C4-2B (cell line): Measurements from ENCODE around the gene SETBP1.

Experiments
- H3K27ac ChIP-seq: fragments of 450-650 bp; 2 replicates; pipeline ENCODE4 v1.5.1; 2017
- CTCF ChIP-seq: fragments of 450-650 bp; conservative IDR thresholded peaks from 2 replicates; pipeline ENCODE4 v1.5.1; 2017; ENCODE audit warnings: mild to moderate bottlenecking
- ZFX ChIP-seq: fragments of 450-650 bp; IDR thresholded peaks from 2 replicates; pipeline ENCODE4 v1.6.1; 2017

The SETBP1 gene

GRCh38 chr18:45060102-45060501 lies 379.4 kb downstream of the SETBP1 start:
- TF ChIP-seq CTCF (no peak), ZFX (no peak)
- H3K27ac ChIP-seq = no peak overlapping the region

- TF ChIP-seq ZFX (no peak), CTCF (no peak)
- H3K27ac ChIP-seq = no peak overlapping the region
These were observed 380.7 kb downstream of the SETBP1 start for GRCh38 chr18:45061359-45061758.

GRCh38 chr18:45063246-45064038 lies 382.8 kb downstream of the SETBP1 start:
- H3K27ac ChIP-seq = no peak overlapping the region
- TF ChIP-seq ZFX (no peak), CTCF (no peak)

DNA sequence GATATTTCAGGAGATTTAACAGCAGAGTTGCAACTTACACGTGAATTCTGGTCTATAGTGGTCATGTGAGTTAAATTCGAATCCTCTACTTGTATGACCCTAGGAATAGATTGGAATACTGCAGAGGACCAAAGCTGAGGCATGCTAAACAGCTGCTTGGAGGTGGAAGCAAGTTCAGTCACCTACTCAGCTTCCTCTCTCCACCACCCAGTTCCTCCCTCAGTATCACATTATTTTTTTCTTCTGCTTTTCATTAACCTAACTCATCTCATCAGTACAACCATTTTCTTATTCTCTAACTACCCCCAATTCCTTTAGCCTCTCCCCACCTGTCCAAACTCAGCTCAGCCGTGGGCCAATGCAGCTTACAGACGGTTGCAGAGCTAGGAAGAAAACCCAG lies 385.5 kb downstream of the SETBP1 start:
- TF ChIP-seq ZFX (no peak), CTCF (no peak)
- no peak overlapping the region for H3K27ac ChIP-seq

GRCh38 chr18:45066886-45067285 lies 386.2 kb downstream of the SETBP1 start:
- no peak overlapping the region for H3K27ac ChIP-seq
- TF ChIP-seq CTCF = no peak

GRCh38 chr18:45068400-45069094 lies 387.9 kb downstream of the SETBP1 start:
- TF ChIP-seq CTCF = no peak
- TF ChIP-seq ZFX = no peak
- no peak overlapping the region for H3K27ac ChIP-seq

GRCh38 chr18:45069546-45069945 lies 388.9 kb downstream of the SETBP1 start:
- TF ChIP-seq ZFX (no peak), CTCF (no peak)

More at GRCh38 chr18:45069546-45069945, 388.9 kb downstream of the SETBP1 start:
- no peak overlapping the region for H3K27ac ChIP-seq
